Esophagus muscularis mucosa (tissue), 4 donors: Measurements from ENCODE around the gene AK8.

Experiments
- EP300 ChIP-seq: sonication (generic); formaldehyde crosslinking; IDR thresholded peaks from one replicate; pipeline ENCODE4 v1.6.1; 2017; ENCODE audit warnings: antibody characterized with exemption
- POLR2A ChIP-seq: fragments of 450-650 bp; IDR thresholded peaks from one replicate; pipeline ENCODE4 v1.6.1; 2017; ENCODE audit warnings: antibody characterized with exemption, moderate library complexity, mild to moderate bottlenecking, low read depth
- POLR2AphosphoS5 ChIP-seq, 2 donors: sonication (generic); formaldehyde crosslinking; IDR thresholded peaks; one replicate each; pipeline ENCODE4 v1.6.1; 2017; ENCODE audit warnings: antibody characterized with exemption in 2 of 2
- TF ChIP-seq, protein P1 (sequence below), 3 experiments: fragments of 200-600 bp in 2 of 3; fragments of 450-650 bp in 1 of 3; sonication (generic) in 2 of 3; IDR thresholded peaks; one replicate each; pipeline ENCODE4 v1.5.1; 2017 to 2019; ENCODE audit warnings: antibody characterized with exemption in 3 of 3, mild to moderate bottlenecking in 2 of 3, moderate library complexity in 1 of 3

DNA sequence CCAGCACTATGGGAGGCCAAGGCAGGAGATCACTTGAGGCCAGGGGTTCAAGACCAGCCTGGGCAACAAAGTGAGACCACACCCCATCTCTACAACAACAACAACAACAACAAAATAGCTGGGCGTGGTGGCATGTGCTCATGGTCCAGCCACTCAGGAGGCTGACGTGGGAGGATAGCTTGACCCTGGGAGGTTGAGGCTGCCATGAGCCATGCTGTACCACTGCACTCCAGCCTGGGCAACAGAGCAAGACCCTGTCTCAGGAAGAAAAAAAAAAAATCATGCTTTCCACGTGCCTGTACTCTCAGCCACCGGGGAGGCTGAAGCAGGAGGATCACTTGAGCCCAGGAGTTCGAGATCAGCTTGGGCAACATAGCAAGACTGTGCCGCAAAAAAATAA, 36.8 kb upstream of the AK8 start:
- TF ChIP-seq, protein P1, sequence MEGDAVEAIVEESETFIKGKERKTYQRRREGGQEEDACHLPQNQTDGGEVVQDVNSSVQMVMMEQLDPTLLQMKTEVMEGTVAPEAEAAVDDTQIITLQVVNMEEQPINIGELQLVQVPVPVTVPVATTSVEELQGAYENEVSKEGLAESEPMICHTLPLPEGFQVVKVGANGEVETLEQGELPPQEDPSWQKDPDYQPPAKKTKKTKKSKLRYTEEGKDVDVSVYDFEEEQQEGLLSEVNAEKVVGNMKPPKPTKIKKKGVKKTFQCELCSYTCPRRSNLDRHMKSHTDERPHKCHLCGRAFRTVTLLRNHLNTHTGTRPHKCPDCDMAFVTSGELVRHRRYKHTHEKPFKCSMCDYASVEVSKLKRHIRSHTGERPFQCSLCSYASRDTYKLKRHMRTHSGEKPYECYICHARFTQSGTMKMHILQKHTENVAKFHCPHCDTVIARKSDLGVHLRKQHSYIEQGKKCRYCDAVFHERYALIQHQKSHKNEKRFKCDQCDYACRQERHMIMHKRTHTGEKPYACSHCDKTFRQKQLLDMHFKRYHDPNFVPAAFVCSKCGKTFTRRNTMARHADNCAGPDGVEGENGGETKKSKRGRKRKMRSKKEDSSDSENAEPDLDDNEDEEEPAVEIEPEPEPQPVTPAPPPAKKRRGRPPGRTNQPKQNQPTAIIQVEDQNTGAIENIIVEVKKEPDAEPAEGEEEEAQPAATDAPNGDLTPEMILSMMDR (IDR thresholded peaks at IDR 0.05): no peak
- TF ChIP-seq POLR2A (no peak), EP300 (no peak), POLR2AphosphoS5 (IDR thresholded peaks at IDR 0.05) (no peak)
